ENCODE measurements around the gene ST6GALNAC5. TPM values are rescaled to one million over a fixed set of nuclear protein-coding genes. Genes with fewer than 3 reads are reported as not detected.

ST6GALNAC5 gene
- total and polyA plus RNA-seq, 2 experiments from 2014 or later, result 4.1 to 19.2 TPM

GRCh38 chr1:76925825-76926224 lies 58.5 kb downstream of the ST6GALNAC5 start:
- Mint-ChIP-seq H3K4me3 (no peak overlapping the region), H3K4me1 (peaks cover 5% of the 10 kb centered on the region)
- ATAC-seq, result no peak

More at GRCh38 chr1:76925825-76926224, 58.5 kb downstream of the ST6GALNAC5 start:
- Histone ChIP-seq H3K4me2 (no peak overlapping the region), H2AFZ (no peak overlapping the region), H3K27me3 (ENCODE audit: insufficient read depth) (no peaks in the 10 kb centered on the region), H3K4me3 (no peak overlapping the region), H4K20me1 (replicated peaks; ENCODE audit: insufficient read depth) (no peaks in the 10 kb centered on the region), H3F3A (replicated peaks; ENCODE audit: low read depth) (no peaks in the 10 kb centered on the region), H3K36me3 (ENCODE audit: insufficient read depth) (no peaks in the 10 kb centered on the region), H3K79me2 (replicated peaks; ENCODE audit: insufficient read depth) (no peaks in the 10 kb centered on the region), H3K9me2 (ENCODE audit: insufficient read depth) (no peaks in the 10 kb centered on the region), H3K4me1 (ENCODE audit: insufficient read depth) (no peaks in the 10 kb centered on the region), H3K27ac (ENCODE audit: low read depth) (no peak overlapping the region)
- H3K9me3 Mint-ChIP-seq, result no peaks in the 10 kb centered on the region
- peaks cover 3% of the 10 kb centered on the region; the same call in 1 of the 3 replicates for H3K36me3 Mint-ChIP-seq (ENCODE audit: low read depth)
- TF ChIP-seq JUNB (IDR thresholded peaks at IDR 0.05; ENCODE audit: unreplicated experiment), result no peak
- TF ChIP-seq CTCF (conservative IDR thresholded peaks at IDR 0.05; ENCODE audit: low read depth in 2 of 2), result no peak
- no peak for TF ChIP-seq EZH2 (IDR thresholded peaks at IDR 0.05; ENCODE audit: low read depth, unreplicated experiment)
- TF ChIP-seq REST (IDR thresholded peaks at IDR 0.05; ENCODE audit: unreplicated experiment), result no peak
- no peak for TF ChIP-seq STAT1 (IDR thresholded peaks at IDR 0.05; ENCODE audit: unreplicated experiment)
- no peak for TF ChIP-seq CREB1 (CRISPR knock-in tag; IDR thresholded peaks at IDR 0.05; ENCODE audit: low read depth)
- no peak for TF ChIP-seq ETS1 (IDR thresholded peaks at IDR 0.05)
- no peak for TF ChIP-seq ZNF114 (CRISPR knock-in tag; IDR thresholded peaks at IDR 0.05)
- no peak for TF ChIP-seq ZNF331 (CRISPR knock-in tag; IDR thresholded peaks at IDR 0.05; ENCODE audit: low read depth)
- no peak for TF ChIP-seq NANOG (IDR thresholded peaks at IDR 0.05; ENCODE audit: borderline replicate concordance)
- no peak for TF ChIP-seq POLR2AphosphoS5 (IDR thresholded peaks at IDR 0.05; ENCODE audit: low read depth)
- no peak for TF ChIP-seq ZNF462 (CRISPR knock-in tag; IDR thresholded peaks at IDR 0.05)
- no peak for TF ChIP-seq EZH2phosphoT487 (IDR thresholded peaks at IDR 0.05; ENCODE audit: unreplicated experiment)
- DNase-seq (ENCODE audit: low spot score), result no peak
- H3K27ac Mint-ChIP-seq, result no peak overlapping the region
- no peaks in the 10 kb centered on the region for H3K27me3 Mint-ChIP-seq (ENCODE audit: insufficient read depth, low read depth, poor library complexity)
